A673 (cell line): Measurements from ENCODE around the gene SLCO3A1.

Experiments used
- EZH2 ChIP-seq: fragments of 200-600 bp; sonication (generic); IDR thresholded peaks from 2 replicates; pipeline ENCODE4 v1.6.1; 2017; ENCODE audit warnings: borderline replicate concordance, low read depth, mild to moderate bottlenecking, mixed read lengths, antibody characterized with exemption, low read length; ENCODE audit not compliant: poor library complexity, severe bottlenecking
- TF ChIP-seq, protein P1 (sequence below): fragments of 300-800, 200-600 bp; sonication (generic); conservative IDR thresholded peaks from 2 replicates; pipeline ENCODE4 v1.5.1; 2017; ENCODE audit warnings: low read depth, mild to moderate bottlenecking, antibody characterized with exemption, low read length, moderate library complexity, mixed read lengths

DNA sequence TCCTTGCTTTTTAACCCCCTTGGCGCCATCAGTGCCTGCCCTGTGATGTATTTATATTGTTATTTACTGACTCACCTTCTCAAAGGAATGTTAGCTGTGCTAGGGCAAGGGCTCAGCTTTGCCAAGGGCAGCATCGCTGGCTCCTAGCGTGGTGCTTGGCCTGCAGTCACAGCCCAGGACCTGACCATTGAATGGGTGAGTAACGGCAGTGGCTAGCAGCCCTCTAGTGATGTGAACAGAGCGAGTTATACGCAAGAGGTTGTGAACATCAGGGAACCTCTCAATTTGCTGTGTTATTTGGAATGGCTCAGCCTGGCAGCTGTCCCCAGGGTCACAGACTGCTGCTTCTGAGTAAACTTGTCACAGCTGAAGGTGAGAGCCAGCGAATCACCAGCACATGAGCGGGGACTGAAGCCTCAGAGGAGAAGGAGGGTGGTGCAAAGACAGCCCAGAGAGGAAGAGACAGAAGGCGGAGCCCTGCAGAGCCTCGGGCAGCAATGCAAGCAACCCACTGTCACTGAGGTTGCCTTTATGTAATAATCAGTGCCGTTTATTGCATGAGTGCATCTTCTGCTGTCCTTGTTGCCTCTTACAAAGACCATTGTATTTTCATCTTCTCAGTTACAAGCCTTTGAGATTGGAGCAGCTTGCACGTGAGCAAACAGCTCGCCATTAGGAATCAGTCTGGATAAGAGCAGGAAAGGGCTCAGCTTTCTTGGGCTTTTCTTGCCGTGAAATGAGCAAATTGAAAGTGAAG is 158.3 kb downstream of the SLCO3A1 start:
- TF ChIP-seq EZH2: no peak
- TF ChIP-seq, protein P1, sequence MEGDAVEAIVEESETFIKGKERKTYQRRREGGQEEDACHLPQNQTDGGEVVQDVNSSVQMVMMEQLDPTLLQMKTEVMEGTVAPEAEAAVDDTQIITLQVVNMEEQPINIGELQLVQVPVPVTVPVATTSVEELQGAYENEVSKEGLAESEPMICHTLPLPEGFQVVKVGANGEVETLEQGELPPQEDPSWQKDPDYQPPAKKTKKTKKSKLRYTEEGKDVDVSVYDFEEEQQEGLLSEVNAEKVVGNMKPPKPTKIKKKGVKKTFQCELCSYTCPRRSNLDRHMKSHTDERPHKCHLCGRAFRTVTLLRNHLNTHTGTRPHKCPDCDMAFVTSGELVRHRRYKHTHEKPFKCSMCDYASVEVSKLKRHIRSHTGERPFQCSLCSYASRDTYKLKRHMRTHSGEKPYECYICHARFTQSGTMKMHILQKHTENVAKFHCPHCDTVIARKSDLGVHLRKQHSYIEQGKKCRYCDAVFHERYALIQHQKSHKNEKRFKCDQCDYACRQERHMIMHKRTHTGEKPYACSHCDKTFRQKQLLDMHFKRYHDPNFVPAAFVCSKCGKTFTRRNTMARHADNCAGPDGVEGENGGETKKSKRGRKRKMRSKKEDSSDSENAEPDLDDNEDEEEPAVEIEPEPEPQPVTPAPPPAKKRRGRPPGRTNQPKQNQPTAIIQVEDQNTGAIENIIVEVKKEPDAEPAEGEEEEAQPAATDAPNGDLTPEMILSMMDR: no peak
